H1 (cell line): ENCODE measurements around the gene EYA4. TPM values are rescaled to one million over a fixed set of nuclear protein-coding genes. Genes with fewer than 3 reads are reported as not detected.

Experiments used
- CBX8 ChIP-seq: fragments of 300-800, 300-1000 bp; sonication (generic); IDR thresholded peaks from 2 replicates; pipeline ENCODE4 v1.7.1; 2016; ENCODE audit warnings: low read depth, low read length, borderline replicate concordance
- KDM1A ChIP-seq: fragments of 200-600, 300-600 bp; sonication (generic); IDR thresholded peaks from 2 replicates; pipeline ENCODE4 v1.7.1; 2016; ENCODE audit warnings: mild to moderate bottlenecking, low read length, borderline replicate concordance
- polyA plus RNA-seq, 7 experiments: library from polyadenylated mRNA; depleted of rRNA in 3 of 7; stranded (reverse) in 5 of 7; unstranded in 2 of 7; fragments of >200 nt in 5 of 7; fragments of 200-250 nt in 2 of 7; gene quantifications; 1 replicate in 5 of 7; 2 replicates in 1 of 7; 4 replicates in 1 of 7; pipeline versions ENCODE4 v1.2.1 to v1.2.3, GENCODE V29; 2011 to 2013; ENCODE audit warnings: missing spikeins in 2 of 7, mixed read lengths in 2 of 7
- total RNA-seq: library from RNA; stranded (reverse); fragmentation: NEBNext Ultra II Directional; extraction: Animal tissue kit (Norgen Biotek cat#: 25700); gene quantifications from 2 replicates; pipeline ENCODE4 v1.2.1, GENCODE V29; 2021

Gene EYA4
- total and polyA plus RNA-seq, 2 of the 8 experiments (the other 6 are each of a cell fraction or from before 2014, with no cell fraction given), result 0.06 to 0.17 TPM

DNA sequence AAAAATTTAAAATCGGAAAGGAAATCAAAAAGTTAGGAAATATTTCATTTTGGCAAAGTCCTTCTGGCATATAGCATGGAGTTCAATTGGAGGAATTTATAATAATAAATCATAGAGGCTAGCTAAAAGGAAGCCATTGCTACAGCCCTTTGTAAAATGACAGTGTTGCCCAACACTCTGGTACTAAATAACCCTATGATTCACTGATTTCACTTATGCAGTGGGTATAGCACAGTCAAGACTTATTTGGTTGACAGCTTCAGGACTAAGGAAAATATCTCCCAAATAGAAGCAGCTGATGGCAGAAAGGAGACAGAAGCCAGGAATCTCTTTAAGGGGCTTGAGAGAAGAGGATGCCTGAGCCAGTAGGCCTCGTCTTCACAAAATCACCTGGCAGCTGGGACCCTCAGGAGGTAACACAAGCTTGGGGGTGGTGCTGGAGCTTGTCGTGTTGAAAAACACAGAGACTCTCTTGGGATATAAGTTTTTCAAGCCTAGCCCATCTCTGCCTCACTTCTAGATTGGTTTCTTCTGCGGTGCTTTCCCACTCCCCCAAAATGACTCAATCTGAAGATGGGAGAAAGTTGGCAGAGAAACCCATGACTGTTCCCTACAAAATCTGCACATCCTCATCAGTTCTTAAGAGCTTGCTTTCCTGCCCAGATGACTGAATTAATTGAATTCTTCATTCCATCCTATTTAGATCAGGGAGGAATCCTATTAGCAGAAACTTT, 38.4 kb upstream of the EYA4 start (continued):
- TF ChIP-seq CBX8 (no peak), KDM1A (no peak)
